Measurements from ENCODE around the gene VAMP2.

The VAMP2 gene

GRCh38 chr17:8153957-8154607 is 8.7 kb downstream of the VAMP2 start:
- peak; percentile 64 for DNase-seq

GRCh38 chr17:8153525-8153956 is 9.2 kb downstream of the VAMP2 start:
- DNase-seq: no peak

GRCh38 chr17:8153031-8153451 is 9.7 kb downstream of the VAMP2 start:
- DNase-seq: no peak

- peak; percentile 92 for DNase-seq
These were observed 10.5 kb downstream of the VAMP2 start, which contains the start of gene PER1 for GRCh38 chr17:8152112-8152775. Gene PER1 (minus strand): TSS chr17:8152404. CDS start chr17:8150706, 1,698 bp downstream.

GRCh38 chr17:8151641-8152111 is 11.1 kb downstream of the VAMP2 start:
- DNase-seq: peak; percentile 23

- peak; percentile 91 for DNase-seq
These were observed 11.6 kb downstream of the VAMP2 start for GRCh38 chr17:8151120-8151640.

GRCh38 chr17:8150194-8151119 is 12.3 kb downstream of the VAMP2 start:
- DNase-seq: no peak

- DNase-seq: no peak
These were observed 13.1 kb downstream of the VAMP2 start for GRCh38 chr17:8149419-8150193.

GRCh38 chr17:8148560-8148959 is 14.2 kb downstream of the VAMP2 start:
- DNase-seq: no peak

- DNase-seq: no peak
These were observed 14.8 kb downstream of the VAMP2 start for GRCh38 chr17:8147805-8148404.

- DNase-seq: no peak
These were observed 15.5 kb downstream of the VAMP2 start for GRCh38 chr17:8147141-8147804.

- DNase-seq: no peak
These were observed 16.2 kb downstream of the VAMP2 start for GRCh38 chr17:8146381-8147140.

- DNase-seq: no peak
These were observed 16.9 kb downstream of the VAMP2 start for GRCh38 chr17:8145811-8146210.

- no peak for DNase-seq
These were observed 18.1 kb downstream of the VAMP2 start for GRCh38 chr17:8144401-8145231.

GRCh38 chr17:8143581-8144400 is 19.0 kb downstream of the VAMP2 start:
- no peak for DNase-seq

GRCh38 chr17:8142887-8143580 is 19.7 kb downstream of the VAMP2 start:
- DNase-seq: no peak

- no peak for DNase-seq
These were observed 20.4 kb downstream of the VAMP2 start for GRCh38 chr17:8142158-8142886.

Data from NCI-H1105 (cell line).